GM19099 (cell line): ENCODE results near the gene SPG7.

Experiments
- POLR2A ChIP-seq: IDR thresholded peaks from 3 replicates; pipeline ENCODE4 v1.6.1; 2011; ENCODE audit warnings: low read depth; ENCODE audit not compliant: insufficient read length; ENCODE audit errors: extremely low read depth

The SPG7 gene

GRCh38 chr16:89507834-89508590 lies at the start of gene SPG7:
SPG7 (plus strand) TSS chr16:89508403; CDS start chr16:89508418, 15 bp downstream.
- TF ChIP-seq POLR2A: peak; percentile 95

GRCh38 chr16:89458551-89458950 lies 49.7 kb upstream of the SPG7 start:
- TF ChIP-seq POLR2A: no peak

GRCh38 chr16:89458967-89459366 lies 49.2 kb upstream of the SPG7 start:
- TF ChIP-seq POLR2A: no peak

- TF ChIP-seq POLR2A: no peak
Observed at GRCh38 chr16:89460556-89460955, 47.6 kb upstream of the SPG7 start.

- TF ChIP-seq POLR2A: no peak
Observed at GRCh38 chr16:89466920-89467319, 41.3 kb upstream of the SPG7 start.

GRCh38 chr16:89467382-89467781 lies 40.8 kb upstream of the SPG7 start:
- no peak for TF ChIP-seq POLR2A

- TF ChIP-seq POLR2A: no peak
Observed at GRCh38 chr16:89472711-89473075, 35.5 kb upstream of the SPG7 start.

GRCh38 chr16:89473136-89473712 lies 35.0 kb upstream of the SPG7 start:
- TF ChIP-seq POLR2A: no peak

DNA sequence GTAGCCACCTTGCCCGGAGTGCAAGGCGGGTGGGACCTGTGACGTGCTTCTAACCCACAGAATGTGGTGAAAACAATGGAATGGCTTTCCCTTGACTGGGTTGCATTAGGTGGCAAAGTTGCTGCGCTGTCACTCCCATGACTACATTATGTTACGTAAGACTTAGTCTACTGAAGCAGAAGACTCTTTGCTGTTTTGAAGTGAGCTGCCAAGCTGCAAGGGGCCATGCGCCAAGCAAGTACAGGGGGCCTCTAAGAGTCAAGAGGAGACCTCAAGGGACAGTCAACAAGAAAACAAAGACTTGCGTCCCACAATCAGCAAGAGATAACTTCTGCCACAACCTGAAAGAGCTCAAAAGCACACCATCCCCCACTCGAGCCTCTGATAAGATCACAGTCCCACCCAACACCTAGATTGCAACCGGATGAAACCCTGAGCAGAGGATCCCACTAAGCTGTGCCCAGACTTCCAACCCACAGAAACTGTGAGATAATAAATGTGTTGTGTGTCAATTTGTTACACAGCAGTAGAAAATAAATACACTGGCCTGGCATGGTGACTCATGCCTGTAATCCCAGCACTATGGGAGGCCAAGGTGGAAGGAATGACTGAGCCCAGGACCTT lies 34.3 kb upstream of the SPG7 start:
- no peak for TF ChIP-seq POLR2A

DNA sequence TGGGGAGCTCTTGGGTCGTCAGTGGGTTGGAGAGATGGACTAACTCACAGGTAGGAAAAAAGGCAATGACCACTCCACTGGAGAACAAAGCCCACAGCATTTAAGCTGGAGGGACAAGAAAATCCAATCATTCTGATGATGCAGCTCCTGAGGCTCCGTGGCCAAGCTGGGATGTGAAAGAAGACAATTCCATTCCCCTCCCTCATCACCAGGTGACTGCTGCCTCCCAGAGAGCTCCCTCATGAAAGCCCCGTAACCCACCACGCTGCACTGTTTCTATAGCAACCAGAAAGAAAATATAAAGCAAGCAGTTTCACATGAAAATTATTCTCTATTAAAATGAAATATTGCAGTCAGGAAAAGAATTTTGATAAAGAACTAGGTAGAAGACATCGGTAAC lies 33.1 kb upstream of the SPG7 start:
- TF ChIP-seq POLR2A: no peak

- no peak for TF ChIP-seq POLR2A
Observed at GRCh38 chr16:89476379-89476778, 31.8 kb upstream of the SPG7 start.

- no peak for TF ChIP-seq POLR2A
Observed at GRCh38 chr16:89476811-89477261, 31.4 kb upstream of the SPG7 start.

DNA sequence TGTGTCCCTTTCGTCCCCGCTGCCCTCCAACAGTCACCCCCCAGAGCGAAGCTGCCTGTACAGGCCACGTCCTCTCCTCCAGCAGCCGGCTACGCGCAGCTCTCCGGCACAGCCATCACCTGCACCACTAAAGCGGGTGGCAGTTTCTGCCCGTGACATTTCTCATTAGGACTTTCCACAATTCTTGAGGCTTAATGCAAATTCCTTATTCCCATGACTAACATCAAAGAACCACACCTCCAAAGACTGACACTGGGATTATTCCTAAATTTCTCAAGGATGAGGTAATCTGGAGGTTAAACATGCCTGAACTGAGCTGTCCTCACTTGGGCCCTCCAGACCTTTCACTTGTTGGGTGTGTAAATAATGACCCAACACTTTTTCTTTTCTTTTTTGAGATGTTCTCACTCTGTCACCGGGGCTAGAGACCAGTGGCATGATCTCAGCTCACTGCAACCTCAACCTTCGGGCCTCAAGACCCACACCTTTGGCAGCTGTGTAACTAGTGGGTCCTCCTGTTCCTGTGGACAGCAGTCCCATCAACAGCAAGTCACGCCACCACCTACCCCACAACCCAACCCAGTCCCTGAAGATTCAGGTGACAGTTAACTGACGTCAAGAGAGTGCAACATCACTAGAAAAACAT lies 29.5 kb upstream of the SPG7 start:
- TF ChIP-seq POLR2A: no peak

- TF ChIP-seq POLR2A: no peak
Observed at GRCh38 chr16:89481356-89481955, 26.7 kb upstream of the SPG7 start.

DNA sequence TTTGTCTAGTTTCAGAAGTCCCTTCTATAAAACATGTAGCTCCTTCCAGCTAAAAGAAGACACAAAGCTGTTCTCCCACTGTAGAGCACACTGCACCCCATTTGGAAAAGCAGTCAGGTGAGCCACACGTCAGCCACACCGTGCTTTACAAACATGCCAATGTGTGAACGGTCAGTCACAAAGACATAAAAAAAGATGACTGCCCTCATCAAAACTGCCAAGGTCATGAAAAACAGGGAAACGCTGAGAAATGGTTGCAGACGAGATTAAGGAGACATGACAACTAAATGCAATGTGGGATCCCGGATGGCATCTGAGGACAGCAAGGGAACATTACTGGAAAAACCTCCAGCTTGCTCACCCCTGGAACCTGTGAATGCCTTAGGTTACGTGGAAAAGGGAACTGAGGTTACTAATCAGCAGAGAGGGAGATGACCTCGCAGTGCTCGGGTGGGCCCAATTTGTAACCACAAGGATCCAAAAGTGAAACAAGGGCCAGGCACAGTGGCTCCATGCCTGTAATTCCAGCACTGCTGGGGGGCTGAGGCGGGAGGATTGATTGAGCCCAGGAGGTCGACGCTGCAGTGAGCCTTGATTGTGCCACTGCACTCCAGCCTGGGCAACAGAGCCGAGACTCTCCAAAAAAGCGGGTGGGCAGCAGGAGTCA lies 25.9 kb upstream of the SPG7 start:
- no peak for TF ChIP-seq POLR2A
